CD4-positive, alpha-beta T cell treated with Interleukin-4 for 1 hour (primary cell): Measurements from ENCODE around the gene SPEF1.

ENCODE experiments used
- DNase-seq, 2 donors: peaks; one replicate each; pipeline ENCODE4 v3.0.0-alpha.2; 2020 to 2022

SPEF1 gene

GRCh38 chr20:3764659-3765058 lies 16.6 kb downstream of the SPEF1 start:
- DNase-seq = no peak

GRCh38 chr20:3763671-3764601 lies 17.3 kb downstream of the SPEF1 start:
- no peak for DNase-seq

GRCh38 chr20:3760655-3761348 lies 20.4 kb downstream of the SPEF1 start:
- DNase-seq = no peak

GRCh38 chr20:3759884-3760283 lies 21.4 kb downstream of the SPEF1 start:
- no peak for DNase-seq

GRCh38 chr20:3759316-3759823 lies 21.9 kb downstream of the SPEF1 start:
- DNase-seq = no peak

GRCh38 chr20:3758566-3758965 lies 22.7 kb downstream of the SPEF1 start:
- DNase-seq = no peak

- no peak for DNase-seq
Measured at GRCh38 chr20:3757268-3757667, 24.0 kb downstream of the SPEF1 start.

GRCh38 chr20:3755814-3756480 lies 25.3 kb downstream of the SPEF1 start:
- DNase-seq = no peak

GRCh38 chr20:3755269-3755668 lies 26.0 kb downstream of the SPEF1 start:
- no peak for DNase-seq

GRCh38 chr20:3754276-3754630 lies 27.0 kb downstream of the SPEF1 start:
- no peak for DNase-seq

- DNase-seq = no peak
Measured at GRCh38 chr20:3753501-3754275, 27.6 kb downstream of the SPEF1 start.

GRCh38 chr20:3753098-3753497 lies 28.1 kb downstream of the SPEF1 start:
- peak; percentile 69 to 72 for DNase-seq

GRCh38 chr20:3752386-3752759 lies 28.9 kb downstream of the SPEF1 start:
- no peak for DNase-seq

- peak; percentile 59 to 70 for DNase-seq
Measured at GRCh38 chr20:3751675-3752385, 29.4 kb downstream of the SPEF1 start.

GRCh38 chr20:3751305-3751674 lies 30.0 kb downstream of the SPEF1 start:
- no peak for DNase-seq

GRCh38 chr20:3749689-3750531 lies 31.3 kb downstream of the SPEF1 start:
- DNase-seq = peak; percentile 24 to 31

GRCh38 chr20:3749087-3749688 lies 32.1 kb downstream of the SPEF1 start:
- DNase-seq = no peak

GRCh38 chr20:3748073-3748472 lies 33.2 kb downstream of the SPEF1 start:
- DNase-seq = no peak

- no peak for DNase-seq
Measured at GRCh38 chr20:3747471-3747870, 33.8 kb downstream of the SPEF1 start.

- DNase-seq = no peak
Measured at GRCh38 chr20:3745686-3746173, 35.5 kb downstream of the SPEF1 start.
